OCI-LY3 (cell line): ENCODE measurements around the gene C16orf74.

Source experiments
- H2AFZ ChIP-seq: fragments of 200-600, 300-600 bp; shearing (Covaris generic); 2 replicates; pipeline ENCODE4 v1.6.0; 2014; ENCODE audit warnings: antibody characterized with exemption, low read depth, low read length
- H3K27ac ChIP-seq: fragments of 200-600, 300-600 bp; sonication (generic); 2 replicates; pipeline ENCODE4 v1.5.1; 2014; ENCODE audit warnings: mild to moderate bottlenecking, low read length, moderate library complexity, mixed read lengths
- H3K27me3 ChIP-seq: fragments of 200-600, 300-600 bp; sonication (generic); 2 replicates; pipeline ENCODE4 v1.6.1; 2014; ENCODE audit warnings: low read depth, low read length, mixed read lengths
- H3K36me3 ChIP-seq: fragments of 200-600, 300-600 bp; sonication (generic); replicated peaks from 2 replicates; pipeline ENCODE3; 2014; ENCODE audit warnings: low read depth, low read length, mixed read lengths
- H3K4me1 ChIP-seq: fragments of 300-600, 200-600 bp; sonication (generic); 2 replicates; pipeline ENCODE4 v1.6.1; 2014; ENCODE audit warnings: low read length, mixed read lengths
- H3K4me2 ChIP-seq: fragments of 200-600, 300-600 bp; sonication (generic); 2 replicates; pipeline ENCODE4 v1.6.1; 2014; ENCODE audit warnings: low read length, mixed read lengths
- H3K4me3 ChIP-seq: fragments of 300-600, 200-600 bp; sonication (generic); 2 replicates; pipeline ENCODE4 v1.5.1; 2014; ENCODE audit warnings: antibody characterized with exemption, mild to moderate bottlenecking, low read length, moderate library complexity
- H3K79me2 ChIP-seq: fragments of 300-600, 200-600 bp; shearing (Covaris generic); 2 replicates; pipeline ENCODE4 v1.6.1; 2014; ENCODE audit warnings: mild to moderate bottlenecking, low read length, mixed read lengths
- H3K9ac ChIP-seq: fragments of 300-600, 200-600 bp; shearing (Covaris generic); 2 replicates; pipeline ENCODE4 v1.6.0; 2014; ENCODE audit warnings: mild to moderate bottlenecking, low read length, moderate library complexity
- H3K9me3 ChIP-seq: fragments of 200-600, 300-600 bp; shearing (Covaris generic); 2 replicates; pipeline ENCODE4 v1.6.1; 2014; ENCODE audit warnings: low read length, mixed read lengths; ENCODE audit not compliant: insufficient read depth
- H4K20me1 ChIP-seq: fragments of 200-600, 300-600 bp; sonication (generic); 2 replicates; pipeline ENCODE4 v1.6.1; 2016; ENCODE audit warnings: low read length, mixed read lengths; ENCODE audit not compliant: insufficient read depth
- CTCF ChIP-seq: fragments of 200-600, 300-600 bp; sonication (generic); IDR thresholded peaks from 2 replicates; pipeline ENCODE4 v1.5.1; 2014; ENCODE audit warnings: antibody characterized with exemption, low read length, low read depth
- EZH2phosphoT487 ChIP-seq: fragments of 200-600 bp; shearing (Covaris generic); IDR thresholded peaks from 2 replicates; pipeline ENCODE4 v1.6.1; 2018; ENCODE audit warnings: antibody characterized with exemption, mixed run types, low read depth

The C16orf74 gene

GRCh38 chr16:85704011-85704410 is 46.9 kb downstream of the C16orf74 start:
- Histone ChIP-seq H2AFZ (no peak overlapping the region), H3K27me3 (peaks cover 13% of the 10 kb centered on the region), H3K9me3 (no peaks in the 10 kb centered on the region), H4K20me1 (no peaks in the 10 kb centered on the region), H3K36me3 (no peaks in the 10 kb centered on the region), H3K4me1 (no peaks in the 10 kb centered on the region), H3K4me2 (no peak overlapping the region), H3K27ac (no peak overlapping the region), H3K4me3 (no peak overlapping the region), H3K79me2 (no peaks in the 10 kb centered on the region), H3K9ac (no peak overlapping the region)
- TF ChIP-seq CTCF (no peak), EZH2phosphoT487 (no peak)

- no peak for TF ChIP-seq EZH2phosphoT487
- no peak for TF ChIP-seq CTCF
Measured at GRCh38 chr16:85699628-85700027, 51.3 kb downstream of the C16orf74 start.

GRCh38 chr16:85698935-85699558 is 51.8 kb downstream of the C16orf74 start:
- H3K27me3 ChIP-seq: peaks cover 42% of the 10 kb centered on the region
- H3K9me3 ChIP-seq: no peaks in the 10 kb centered on the region
- H3K9ac ChIP-seq: no peak overlapping the region
- H3K27ac ChIP-seq: no peak overlapping the region
- TF ChIP-seq CTCF (no peak), EZH2phosphoT487 (no peak)
- H4K20me1 ChIP-seq: no peaks in the 10 kb centered on the region
- H3K4me3 ChIP-seq: no peak overlapping the region
- no peak overlapping the region for H2AFZ ChIP-seq
- no peak overlapping the region for H3K4me2 ChIP-seq
- H3K36me3 ChIP-seq: no peaks in the 10 kb centered on the region
- no peaks in the 10 kb centered on the region for H3K79me2 ChIP-seq
- no peaks in the 10 kb centered on the region for H3K4me1 ChIP-seq

More at GRCh38 chr16:85699628-85700027, 51.3 kb downstream of the C16orf74 start:
- H4K20me1 ChIP-seq: no peaks in the 10 kb centered on the region
- H3K79me2 ChIP-seq: no peaks in the 10 kb centered on the region
- no peak overlapping the region for H3K4me2 ChIP-seq
- H3K27me3 ChIP-seq: peaks cover 42% of the 10 kb centered on the region
- H3K9ac ChIP-seq: no peak overlapping the region
- no peak overlapping the region for H3K27ac ChIP-seq
- no peak overlapping the region for H2AFZ ChIP-seq
- H3K36me3 ChIP-seq: no peaks in the 10 kb centered on the region
- no peaks in the 10 kb centered on the region for H3K4me1 ChIP-seq
- no peaks in the 10 kb centered on the region for H3K9me3 ChIP-seq
- H3K4me3 ChIP-seq: no peak overlapping the region

GRCh38 chr16:85698459-85698891 is 52.4 kb downstream of the C16orf74 start:
- H3K9ac ChIP-seq: no peak overlapping the region
- no peak overlapping the region for H3K27ac ChIP-seq
- H3K4me3 ChIP-seq: no peak overlapping the region
- H3K27me3 ChIP-seq: peaks cover 42% of the 10 kb centered on the region
- no peaks in the 10 kb centered on the region for H3K79me2 ChIP-seq
- no peak overlapping the region for H3K4me2 ChIP-seq
- no peaks in the 10 kb centered on the region for H4K20me1 ChIP-seq
- H2AFZ ChIP-seq: no peak overlapping the region
- TF ChIP-seq EZH2phosphoT487 (no peak), CTCF (no peak)
- H3K36me3 ChIP-seq: no peaks in the 10 kb centered on the region
- H3K9me3 ChIP-seq: no peaks in the 10 kb centered on the region
- H3K4me1 ChIP-seq: no peaks in the 10 kb centered on the region
